Kidney epithelial cell (primary cell): ENCODE measurements around the gene RMRP. TPM values are rescaled to one million over a fixed set of nuclear protein-coding genes. Genes with fewer than 3 reads are reported as not detected.

ENCODE experiments used
- DNase-seq: peaks from one replicate; pipeline ENCODE4 v3.0.0-alpha.2; 2010; ENCODE audit warnings: low read depth
- H3K27me3 ChIP-seq: 2 replicates; pipeline ENCODE4 v1.6.0; 2011; ENCODE audit warnings: low read length; ENCODE audit not compliant: control insufficient read depth, insufficient read depth
- H3K36me3 ChIP-seq: 2 replicates; pipeline ENCODE4 v1.5.1; 2011; ENCODE audit warnings: low read length; ENCODE audit not compliant: control insufficient read depth, insufficient read depth
- H3K4me3 ChIP-seq: 2 replicates; pipeline ENCODE4 v1.5.1; 2011; ENCODE audit warnings: low read depth, mild to moderate bottlenecking, control low read depth, low read length
- total RNA-seq: library from RNA; depleted of rRNA; stranded (reverse); fragments of >200 nt; gene quantifications from 2 replicates; pipeline ENCODE4 v1.2.3, GENCODE V29; 2015
- TF ChIP-seq, protein P1 (sequence below): IDR thresholded peaks from 2 replicates; pipeline ENCODE4 v1.5.1; 2011; ENCODE audit warnings: mild to moderate bottlenecking, moderate library complexity, low read length, control low read depth, inconsistent platforms; ENCODE audit not compliant: insufficient read depth, poor library complexity, severe bottlenecking

The RMRP gene
- total RNA-seq, 1 donor from 2014 or later = 1,522 TPM

DNA sequence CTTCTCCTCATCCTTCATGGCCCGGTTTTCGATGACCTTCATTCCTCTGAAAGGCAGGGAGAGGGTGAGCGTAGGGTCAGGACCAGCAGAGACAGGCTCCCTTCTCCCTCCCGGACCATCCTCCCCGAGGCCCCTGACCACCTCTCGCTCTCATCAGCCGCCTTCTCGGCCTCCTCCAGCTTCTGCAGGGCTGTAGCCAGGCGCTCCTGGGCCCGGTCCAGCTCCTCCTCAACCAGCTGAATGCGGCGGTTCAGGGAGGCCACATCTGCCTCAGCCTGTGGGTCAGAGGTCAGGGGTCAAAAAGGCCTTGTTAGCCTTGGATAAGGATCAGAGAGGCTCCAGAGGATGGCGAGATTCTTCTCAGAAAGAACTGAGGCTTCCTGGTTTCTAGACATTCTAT lies 27.7 kb upstream of the RMRP start:
- Histone ChIP-seq H3K4me3 (no peak overlapping the region), H3K36me3 (peaks cover 2% of the 10 kb centered on the region), H3K27me3 (no peaks in the 10 kb centered on the region)
- TF ChIP-seq, protein P1, sequence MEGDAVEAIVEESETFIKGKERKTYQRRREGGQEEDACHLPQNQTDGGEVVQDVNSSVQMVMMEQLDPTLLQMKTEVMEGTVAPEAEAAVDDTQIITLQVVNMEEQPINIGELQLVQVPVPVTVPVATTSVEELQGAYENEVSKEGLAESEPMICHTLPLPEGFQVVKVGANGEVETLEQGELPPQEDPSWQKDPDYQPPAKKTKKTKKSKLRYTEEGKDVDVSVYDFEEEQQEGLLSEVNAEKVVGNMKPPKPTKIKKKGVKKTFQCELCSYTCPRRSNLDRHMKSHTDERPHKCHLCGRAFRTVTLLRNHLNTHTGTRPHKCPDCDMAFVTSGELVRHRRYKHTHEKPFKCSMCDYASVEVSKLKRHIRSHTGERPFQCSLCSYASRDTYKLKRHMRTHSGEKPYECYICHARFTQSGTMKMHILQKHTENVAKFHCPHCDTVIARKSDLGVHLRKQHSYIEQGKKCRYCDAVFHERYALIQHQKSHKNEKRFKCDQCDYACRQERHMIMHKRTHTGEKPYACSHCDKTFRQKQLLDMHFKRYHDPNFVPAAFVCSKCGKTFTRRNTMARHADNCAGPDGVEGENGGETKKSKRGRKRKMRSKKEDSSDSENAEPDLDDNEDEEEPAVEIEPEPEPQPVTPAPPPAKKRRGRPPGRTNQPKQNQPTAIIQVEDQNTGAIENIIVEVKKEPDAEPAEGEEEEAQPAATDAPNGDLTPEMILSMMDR = no peak
- no peak for DNase-seq

DNA sequence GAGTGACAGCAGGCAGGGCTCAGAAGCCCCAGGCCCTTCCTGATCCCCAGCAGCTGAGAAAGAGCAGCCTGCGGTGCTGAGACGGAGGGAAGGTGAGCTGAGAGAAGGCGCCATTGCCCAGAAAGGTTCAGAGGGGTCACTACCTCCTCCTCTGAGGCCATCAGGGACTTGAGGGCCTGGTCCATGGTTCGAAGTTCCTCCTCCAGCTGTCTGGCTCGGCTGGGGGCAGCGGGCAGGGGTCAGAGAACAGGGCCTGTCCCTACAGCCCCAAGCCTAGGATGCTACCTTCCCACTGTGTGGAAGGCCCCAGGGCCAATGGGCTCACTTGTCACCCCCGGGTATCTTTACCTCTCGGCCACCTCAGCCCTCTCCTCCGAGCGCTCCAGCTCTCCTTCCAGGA lies 27.1 kb upstream of the RMRP start:
- peaks cover 2% of the 10 kb centered on the region for H3K36me3 ChIP-seq

DNA sequence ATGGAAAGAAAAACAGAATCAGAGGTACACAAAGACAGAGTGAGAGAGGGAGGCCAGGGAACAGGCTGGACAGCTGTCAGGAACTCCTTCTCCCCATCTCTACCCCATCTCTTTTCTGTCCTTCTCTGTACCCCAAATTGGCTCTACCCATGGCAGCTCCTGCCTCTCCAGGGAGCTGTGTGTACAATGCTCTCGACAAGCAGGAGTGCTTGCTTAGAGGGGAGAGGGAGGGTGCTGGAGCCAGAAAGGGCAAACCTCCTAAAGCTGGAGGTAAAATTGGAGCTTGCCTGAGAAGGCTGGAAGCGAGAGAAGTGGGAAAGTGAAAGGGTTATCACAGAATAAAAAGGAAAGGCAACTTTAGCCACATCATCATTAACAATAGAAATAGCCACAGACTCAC lies 25.5 kb upstream of the RMRP start:
- H3K36me3 ChIP-seq = peaks cover 2% of the 10 kb centered on the region
- no peak for DNase-seq
- TF ChIP-seq, protein P1 = no peak
- no peaks in the 10 kb centered on the region for H3K27me3 ChIP-seq
- no peak overlapping the region for H3K4me3 ChIP-seq

More for the DNA sequence above, 27.1 kb upstream of the RMRP start:
- Histone ChIP-seq H3K4me3 (no peak overlapping the region), H3K27me3 (no peaks in the 10 kb centered on the region)
- DNase-seq = no peak
- TF ChIP-seq, protein P1 = no peak

DNA sequence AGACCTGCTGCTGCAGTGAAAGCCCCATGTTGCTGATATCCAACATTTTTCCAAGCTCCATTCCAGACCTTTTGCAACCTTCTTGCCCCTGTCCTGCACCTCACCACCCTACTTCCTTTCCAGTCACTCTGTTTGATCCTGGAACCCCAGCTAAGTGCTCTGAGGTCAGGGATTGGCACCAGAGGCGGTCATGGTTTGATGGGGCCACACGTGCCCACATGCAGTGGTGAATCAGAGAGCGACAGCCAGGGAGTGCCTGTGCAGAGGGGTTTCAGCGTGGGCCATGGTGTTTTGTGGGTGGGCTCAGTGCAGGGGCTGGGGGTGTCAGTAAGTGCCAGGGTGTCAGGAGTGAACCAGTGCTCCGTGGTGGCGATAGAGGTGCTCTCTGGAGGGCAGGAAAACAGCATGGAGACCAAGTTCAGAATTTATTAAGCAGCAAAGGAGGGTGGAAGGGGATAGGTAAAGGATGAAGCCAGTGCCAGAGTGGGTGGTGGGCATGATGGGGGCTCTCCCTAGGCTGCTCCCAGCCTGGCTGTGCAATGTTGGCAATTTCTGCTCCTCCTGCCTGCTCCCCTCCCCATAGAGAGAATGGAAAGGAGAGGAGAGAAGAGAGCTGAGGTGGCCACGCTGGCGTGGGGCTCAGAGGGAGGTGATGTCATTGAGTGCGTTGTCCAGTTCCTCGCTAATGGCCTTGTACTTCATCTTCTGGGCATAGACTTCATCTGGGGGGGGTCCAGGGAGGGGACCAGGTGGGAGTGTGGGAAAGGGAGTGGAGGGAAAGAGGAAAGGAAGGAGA lies 24.9 kb upstream of the RMRP start:
- Histone ChIP-seq H3K27me3 (no peaks in the 10 kb centered on the region), H3K36me3 (peaks cover 2% of the 10 kb centered on the region), H3K4me3 (no peak overlapping the region)
- TF ChIP-seq, protein P1 = no peak
- no peak for DNase-seq

DNA sequence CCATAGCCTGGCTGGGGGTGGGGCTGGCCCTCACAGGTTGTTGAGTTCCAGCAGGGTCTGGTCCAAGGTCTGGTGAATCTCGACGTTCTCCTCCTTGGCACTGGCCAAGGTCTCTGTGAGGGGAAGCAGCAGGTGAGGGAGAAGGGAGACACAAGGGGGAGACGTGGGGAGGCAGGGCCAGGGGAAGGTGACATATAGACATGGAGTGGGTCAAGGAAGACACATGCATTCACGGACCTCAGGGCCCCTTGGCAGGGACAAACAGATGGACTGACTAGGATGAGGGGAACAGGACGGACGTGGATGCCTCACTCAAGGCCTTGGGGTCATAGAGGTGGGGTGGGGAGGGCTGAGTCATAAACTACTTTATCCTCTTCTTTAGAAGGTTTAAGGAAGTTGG lies 24.2 kb upstream of the RMRP start:
- TF ChIP-seq, protein P1 = no peak
- H3K4me3 ChIP-seq = no peak overlapping the region
- H3K27me3 ChIP-seq = no peaks in the 10 kb centered on the region
- H3K36me3 ChIP-seq = peaks cover 2% of the 10 kb centered on the region
- DNase-seq = no peak

DNA sequence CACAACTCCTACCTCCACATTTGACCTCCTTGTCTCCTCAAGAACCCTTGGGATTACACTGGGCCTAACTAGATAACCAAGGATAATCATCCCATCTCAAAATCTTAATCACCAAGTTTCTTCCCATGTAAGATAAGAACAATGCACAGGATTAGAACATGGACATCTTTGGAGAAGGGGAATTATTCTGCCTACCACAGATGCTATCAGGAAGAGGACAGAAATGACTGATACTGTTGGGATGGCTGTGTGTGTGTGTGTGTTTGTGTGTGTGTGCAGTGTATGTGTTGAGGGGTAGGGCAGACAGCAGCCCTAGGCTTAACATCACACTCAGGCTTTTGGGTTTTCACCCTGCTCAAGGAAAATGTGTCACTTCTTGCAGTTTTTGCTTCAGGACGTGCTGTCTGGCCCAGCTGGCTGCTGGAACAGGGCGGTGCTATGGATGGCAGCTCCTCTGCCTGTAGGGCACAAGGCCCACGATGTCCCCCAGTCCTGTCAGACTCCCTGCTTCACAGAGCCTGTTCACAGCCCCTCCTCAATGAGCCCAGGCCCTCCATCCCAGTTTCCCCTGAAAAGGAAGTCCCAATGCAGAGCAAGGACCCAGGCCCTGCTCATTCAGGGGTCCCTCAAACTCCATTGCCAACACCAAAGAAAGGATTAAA lies 23.7 kb upstream of the RMRP start:
- DNase-seq = no peak
- Histone ChIP-seq H3K4me3 (no peak overlapping the region), H3K27me3 (no peaks in the 10 kb centered on the region), H3K36me3 (peaks cover 2% of the 10 kb centered on the region)
- TF ChIP-seq, protein P1 = no peak
